GM18909 (cell line): ENCODE data around the gene QKI.

Source experiments
- ATAC-seq: cut with Tn5 transposase; IDR thresholded peaks from one replicate; pipeline ENCODE4 v1.9.1; 2021; ENCODE audit warnings: mild to moderate bottlenecking; ENCODE audit not compliant: unreplicated experiment, poor library complexity

QKI gene

DNA sequence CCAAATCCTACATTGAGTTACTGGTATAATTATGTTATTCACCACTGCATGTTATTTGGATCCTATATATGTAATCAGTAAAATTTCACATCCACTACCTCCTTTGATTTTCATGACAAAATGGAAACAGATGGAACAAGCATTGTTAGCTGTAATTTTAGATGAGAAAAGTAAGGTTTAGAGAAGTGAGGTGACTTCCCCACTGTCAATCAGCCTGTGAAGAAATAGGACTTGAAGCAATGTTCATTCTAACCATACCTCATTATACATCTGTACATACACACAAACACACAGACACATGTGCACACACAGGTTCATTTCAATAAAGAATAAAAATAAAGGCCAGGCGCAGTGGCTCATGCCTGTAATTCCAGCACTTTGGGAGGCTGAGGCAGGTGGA lies 23.7 kb upstream of the QKI start:
- no peak for ATAC-seq

- ATAC-seq: no peak
Observed at GRCh38 chr6:163391985-163392384, 22.5 kb upstream of the QKI start.

DNA sequence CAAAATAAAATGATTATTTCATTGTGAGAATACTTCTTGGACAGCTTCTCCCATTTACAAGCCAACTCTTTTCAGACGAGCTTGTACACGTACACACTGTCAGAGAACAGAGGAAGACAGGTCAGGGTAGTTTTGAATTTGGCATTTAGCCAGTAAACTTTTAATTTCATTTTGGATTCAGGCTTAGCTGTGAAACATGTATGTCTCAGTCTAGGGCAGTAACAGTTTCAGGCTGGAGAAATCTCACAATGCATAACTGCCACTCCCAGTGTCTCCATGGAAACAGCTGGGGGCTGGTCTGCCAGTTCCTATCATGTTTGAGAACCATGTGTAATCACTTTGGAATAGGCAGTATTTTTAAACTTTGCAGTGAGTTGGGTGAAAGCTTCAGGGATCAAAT lies 22.0 kb upstream of the QKI start:
- ATAC-seq: no peak

GRCh38 chr6:163393923-163394322 lies 20.6 kb upstream of the QKI start:
- no peak for ATAC-seq

DNA sequence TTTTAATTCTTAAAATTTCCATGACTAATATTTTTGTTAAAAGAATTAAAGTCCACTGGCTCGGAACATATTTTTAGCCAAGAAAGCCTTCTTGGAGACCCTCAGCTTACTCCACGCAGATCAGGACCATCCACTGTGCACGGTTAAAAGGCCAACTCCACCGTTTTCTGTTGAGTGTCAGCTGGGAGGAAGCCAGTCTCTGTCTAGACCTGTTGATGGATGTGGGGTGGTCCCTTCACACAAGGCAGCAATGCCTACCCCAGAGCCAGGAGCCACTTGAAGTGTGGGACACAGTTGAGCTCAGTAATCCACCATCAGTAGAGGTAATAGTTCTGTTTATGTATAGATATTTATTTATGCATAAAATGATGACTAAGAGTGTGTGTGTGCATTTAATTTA lies 19.9 kb upstream of the QKI start:
- ATAC-seq: no peak

DNA sequence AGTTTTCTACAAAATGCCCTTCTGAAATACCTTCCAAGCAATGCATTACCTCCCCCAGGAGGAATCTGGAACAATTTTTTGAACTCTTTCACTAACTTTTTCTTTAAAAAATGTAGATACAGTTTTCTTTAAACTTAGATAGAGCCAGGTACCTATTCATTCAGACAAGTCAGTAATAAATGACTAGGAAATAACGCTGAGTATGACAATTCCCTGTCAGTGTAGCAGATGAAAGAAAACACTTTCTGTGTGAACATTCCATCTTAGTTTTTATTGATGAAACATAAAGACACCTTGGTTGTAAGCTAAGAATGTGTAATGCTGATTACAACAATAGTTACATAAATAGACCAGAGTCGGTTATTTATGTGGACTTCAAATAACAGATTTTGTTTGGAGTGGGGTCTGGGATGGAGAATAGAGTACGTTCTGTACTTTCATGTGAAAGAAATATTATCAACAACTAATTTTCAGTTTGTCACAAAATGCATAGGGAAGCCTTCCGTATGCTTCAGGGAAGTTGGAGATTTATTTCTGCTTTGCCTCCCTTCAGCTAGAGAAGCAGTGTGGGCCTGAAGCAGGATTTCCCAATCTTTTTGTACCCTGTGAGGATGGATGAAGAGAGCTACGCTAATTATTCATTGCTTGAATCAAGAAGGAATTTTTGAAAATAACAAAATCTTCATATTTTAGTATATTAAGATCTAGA lies 19.2 kb upstream of the QKI start:
- ATAC-seq: no peak

GRCh38 chr6:163395831-163396185 lies 18.7 kb upstream of the QKI start:
- no peak for ATAC-seq

DNA sequence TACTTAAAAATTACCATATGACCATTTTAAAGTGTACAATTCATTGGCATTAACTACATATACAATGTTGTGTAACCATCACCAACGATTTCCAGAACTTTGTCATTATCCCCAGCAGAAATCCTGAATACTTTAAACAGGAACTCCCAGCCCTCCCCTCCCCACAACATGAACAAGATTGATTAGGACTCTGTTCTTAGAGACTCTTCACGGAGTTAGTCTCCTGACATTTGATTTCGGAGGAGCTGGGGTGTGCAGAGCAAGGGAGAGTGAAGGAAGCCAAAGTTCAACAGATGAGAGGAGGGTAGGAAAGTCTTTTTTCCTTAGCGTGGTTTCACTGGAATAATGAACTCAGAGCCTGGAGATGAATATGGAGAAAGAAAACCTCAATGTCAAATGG lies 17.2 kb upstream of the QKI start:
- no peak for ATAC-seq

DNA sequence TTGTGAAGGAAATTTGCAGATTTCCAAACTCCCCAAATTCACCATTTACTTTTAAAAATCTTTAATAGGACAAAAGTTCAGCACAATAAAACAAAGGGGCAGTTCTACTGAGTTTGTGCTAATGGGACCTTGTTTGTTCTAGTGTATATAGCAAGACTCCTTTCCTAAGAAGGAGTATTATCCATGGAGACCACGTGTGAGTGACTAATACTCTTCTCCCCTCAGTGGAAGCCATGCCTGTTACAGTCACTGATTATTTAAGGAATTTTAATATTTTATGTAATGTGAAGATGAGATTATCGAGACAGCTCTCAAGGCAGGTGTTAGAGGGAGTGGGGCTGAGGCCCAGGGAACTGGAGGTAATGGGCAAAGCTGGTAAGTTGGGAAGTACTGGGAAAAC lies 16.4 kb upstream of the QKI start:
- ATAC-seq: no peak

DNA sequence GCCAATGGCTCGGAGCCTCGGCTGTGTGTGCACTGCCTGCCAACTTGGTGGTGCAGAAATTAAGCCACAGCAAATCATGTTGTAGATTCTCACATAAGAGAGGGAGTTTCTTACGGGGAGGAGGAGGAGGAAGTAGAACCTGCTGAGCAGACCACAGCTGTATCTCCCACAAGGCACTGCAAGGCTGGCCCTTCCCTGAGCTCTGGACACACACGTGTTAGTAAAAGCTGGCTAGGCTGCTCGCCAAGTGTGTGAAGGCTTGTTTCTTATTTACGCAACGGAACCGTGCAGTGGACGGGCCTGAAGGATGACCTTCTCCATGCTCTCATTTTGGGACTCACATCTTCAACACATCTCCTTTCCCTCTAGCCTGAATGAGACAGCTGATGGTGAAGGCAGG lies 15.7 kb upstream of the QKI start:
- ATAC-seq: peak; percentile 63

GRCh38 chr6:163400509-163400908 lies 14.0 kb upstream of the QKI start:
- ATAC-seq: no peak

- ATAC-seq: no peak
Observed at GRCh38 chr6:163401039-163401885, 13.3 kb upstream of the QKI start.

GRCh38 chr6:163402616-163403015 lies 11.9 kb upstream of the QKI start:
- no peak for ATAC-seq

DNA sequence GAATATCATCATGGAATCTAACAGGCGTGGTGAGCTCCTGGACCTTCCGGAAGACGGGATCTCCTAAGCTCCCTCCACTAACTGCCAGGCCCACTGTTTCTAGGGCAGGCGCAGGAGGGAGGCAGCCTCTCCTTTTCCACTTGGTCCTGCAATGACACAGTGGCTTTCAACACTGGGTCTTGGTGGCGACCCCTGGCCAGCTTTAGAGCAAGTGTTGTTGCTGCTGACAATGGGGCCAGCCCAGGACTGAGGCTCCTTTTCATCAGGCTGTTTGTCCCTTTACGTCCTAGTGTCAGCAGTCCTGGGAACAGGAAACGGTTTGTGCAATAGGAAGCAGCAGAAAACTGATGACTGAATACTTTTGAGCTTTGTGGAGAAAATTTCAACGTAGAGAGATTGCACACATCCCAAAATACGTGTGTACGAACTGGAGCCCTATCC lies 9.7 kb upstream of the QKI start:
- ATAC-seq: no peak

- ATAC-seq: peak; percentile 88
Observed at GRCh38 chr6:163405412-163406309, 8.9 kb upstream of the QKI start.

- peak; percentile 21 for ATAC-seq
Observed at GRCh38 chr6:163406366-163406765, 8.2 kb upstream of the QKI start.

DNA sequence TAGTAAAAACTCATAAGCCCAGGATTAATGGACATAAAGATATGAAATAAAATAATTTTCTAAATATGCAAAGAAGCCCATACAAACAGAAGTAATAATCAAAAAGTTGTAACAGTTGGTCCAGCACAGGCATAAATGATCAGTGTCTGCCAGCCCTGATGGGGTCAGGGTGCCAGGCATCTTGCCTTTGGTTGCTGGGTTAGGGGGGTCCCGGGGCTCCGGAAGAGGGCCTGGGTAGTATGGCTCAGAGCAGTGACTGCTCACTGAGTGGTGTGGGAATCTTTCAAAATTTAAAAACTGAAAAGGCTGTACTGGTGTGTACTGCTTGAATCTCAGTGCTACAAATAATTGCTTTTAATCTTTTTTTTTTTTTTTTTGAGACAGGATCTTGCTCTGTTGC lies 7.7 kb upstream of the QKI start:
- ATAC-seq: no peak

DNA sequence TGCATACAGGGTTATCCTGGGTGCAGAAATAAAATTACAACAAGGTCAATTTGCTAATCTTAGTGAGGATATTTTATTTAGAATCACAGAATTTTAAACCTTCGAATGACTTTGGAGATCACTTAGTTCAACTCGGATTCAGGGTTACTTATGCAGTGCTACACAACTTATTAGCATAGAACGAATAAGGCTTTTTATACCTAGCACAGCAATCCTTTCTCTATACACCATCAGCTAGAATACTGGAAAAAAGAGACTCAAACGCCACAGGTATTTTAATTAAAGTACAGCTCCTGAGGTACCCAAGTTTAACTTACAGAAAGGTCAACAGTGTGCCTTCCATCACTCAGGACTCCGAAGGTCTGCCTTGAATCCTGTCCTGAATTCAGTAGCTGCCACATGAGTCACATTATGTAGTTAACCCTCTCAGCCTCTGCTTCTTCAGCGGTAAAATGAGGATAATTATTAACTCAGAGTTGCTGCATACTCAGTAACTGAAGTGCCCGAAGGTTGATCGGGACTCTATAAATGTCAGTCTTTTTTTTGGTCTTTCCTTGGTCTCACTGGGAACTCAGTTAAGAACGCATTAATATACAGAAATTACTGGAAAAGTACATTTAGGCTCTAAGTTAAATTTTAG lies 6.0 kb upstream of the QKI start:
- ATAC-seq: no peak

DNA sequence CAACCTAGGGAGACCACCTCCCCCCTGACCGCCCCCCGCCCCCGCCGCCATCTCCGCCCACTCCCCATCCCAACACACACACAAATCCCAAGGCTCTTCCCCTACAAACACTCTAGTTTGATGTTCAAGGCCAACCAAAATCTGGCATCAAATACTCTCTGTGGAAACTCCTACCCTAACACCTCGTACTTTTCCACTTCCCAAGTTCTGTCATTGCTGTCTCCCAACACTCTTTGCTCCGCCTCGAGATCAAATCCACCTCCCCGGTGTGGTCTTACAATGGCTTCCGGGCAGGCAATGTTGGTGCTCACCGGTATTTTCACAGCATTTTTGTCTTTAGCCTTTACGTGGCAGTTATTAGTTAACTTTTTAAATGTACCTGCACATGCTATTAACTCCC lies 4.8 kb upstream of the QKI start:
- no peak for ATAC-seq

DNA sequence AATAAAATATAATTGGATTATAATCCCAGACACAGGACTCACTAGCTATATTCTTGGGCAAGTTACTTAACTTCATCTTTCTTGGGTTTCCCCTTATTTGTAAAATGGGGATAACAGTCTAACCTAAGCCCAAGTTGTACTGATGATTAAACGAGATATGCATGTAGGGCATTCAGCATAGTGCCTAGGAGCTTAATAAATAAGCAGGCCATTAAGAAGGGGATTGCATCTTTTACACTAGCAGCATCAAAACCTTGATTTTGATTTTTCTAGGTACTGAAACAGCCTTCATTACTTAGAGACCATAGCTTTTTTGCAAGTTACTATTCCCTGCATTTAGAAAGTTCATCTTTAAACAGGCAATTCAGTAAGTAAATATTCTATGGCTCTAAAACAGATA lies 2.2 kb upstream of the QKI start:
- no peak for ATAC-seq
